Muscle of leg (tissue), 11 donors: ENCODE data around the gene DENND4B. TPM values are rescaled to one million over a fixed set of nuclear protein-coding genes. Genes with fewer than 3 reads are reported as not detected.

ENCODE experiments used
- DNase-seq: peaks from one replicate; pipeline ENCODE4 v3.0.0; 2013
- H3K27ac ChIP-seq: one replicate; pipeline ENCODE4 v1.5.1; 2013; ENCODE audit warnings: mild to moderate bottlenecking, low read length, control low read depth
- H3K27me3 ChIP-seq: one replicate; pipeline ENCODE4 v1.6.1; 2013; ENCODE audit warnings: low read length; ENCODE audit not compliant: control insufficient read depth, insufficient read depth
- H3K36me3 ChIP-seq: one replicate; pipeline ENCODE4 v1.6.1; 2013; ENCODE audit warnings: low read length; ENCODE audit not compliant: control insufficient read depth, insufficient read depth
- H3K4me1 ChIP-seq: one replicate; pipeline ENCODE4 v1.6.1; 2013; ENCODE audit warnings: low read length; ENCODE audit not compliant: control insufficient read depth, insufficient read depth
- H3K4me3 ChIP-seq: one replicate; pipeline ENCODE4 v1.5.1; 2013; ENCODE audit warnings: low read length, control low read depth
- H3K9me3 ChIP-seq: replicated peaks from 2 replicates; pipeline ENCODE4 v1.6.1; 2013; ENCODE audit warnings: low read depth, low read length; ENCODE audit not compliant: control insufficient read depth
- WGBS: methylation state at CpG from one replicate; pipeline ENCODE4 v1.1.5; 2013; ENCODE audit warnings: missing lambda C conversion rate; ENCODE audit not compliant: insufficient coverage; 5-methylcytosine and 5-hydroxymethylcytosine counted together
- polyA plus RNA-seq, 8 donors: library from polyadenylated mRNA; unstranded; fragments of 120-200 nt; gene quantifications; one replicate each; pipeline versions ENCODE4 v1.2.1 to v1.2.3, GENCODE V29; 2013; ENCODE audit warnings: inconsistent platforms in 1 of 8, low replicate concordance in 1 of 8; ENCODE audit not compliant: insufficient read length in 8 of 8, insufficient read depth in 1 of 8
- total RNA-seq: library from RNA; stranded (reverse); fragments of 120-200 nt; gene quantifications from one replicate; pipeline ENCODE4 v1.2.4, GENCODE V29; 2013

The DENND4B gene
- total and polyA plus RNA-seq, 9 donors: 11.8 to 35.7 (median 28.1) TPM

- no peaks in the 10 kb centered on the region for H3K27me3 ChIP-seq
- no peak overlapping the region for H3K27ac ChIP-seq
- H3K9me3 ChIP-seq: no peaks in the 10 kb centered on the region
- no peak for DNase-seq
- peaks cover 9% of the 10 kb centered on the region for H3K4me1 ChIP-seq
- no CpG with 5 or more reads among the region's 4 CpGs for WGBS
- H3K4me3 ChIP-seq: no peak overlapping the region
- peaks cover 4% of the 10 kb centered on the region for H3K36me3 ChIP-seq
These were observed 63.3 kb downstream of the DENND4B start for GRCh38 chr1:153883223-153883622.

GRCh38 chr1:153882296-153882912, 64.1 kb downstream of the DENND4B start:
- H3K27me3 ChIP-seq: no peaks in the 10 kb centered on the region
- peaks cover 9% of the 10 kb centered on the region for H3K4me1 ChIP-seq
- no peak for DNase-seq
- WGBS: 60% methylated on average over 1 of the region's 3 CpGs
- peaks cover 4% of the 10 kb centered on the region for H3K36me3 ChIP-seq
- peak overlapping the region; percentile 94 for H3K27ac ChIP-seq
- no peak overlapping the region for H3K4me3 ChIP-seq
- H3K9me3 ChIP-seq: no peaks in the 10 kb centered on the region

- Histone ChIP-seq H3K9me3 (no peaks in the 10 kb centered on the region), H3K27ac (peak overlapping the region; percentile 94), H3K4me1 (peaks cover 9% of the 10 kb centered on the region), H3K27me3 (no peaks in the 10 kb centered on the region), H3K4me3 (peak overlapping the region; percentile 39), H3K36me3 (peaks cover 4% of the 10 kb centered on the region)
- 17% methylated on average over 1 of the region's 9 CpGs for WGBS
- DNase-seq: peak; percentile 83
These were observed 64.8 kb downstream of the DENND4B start for GRCh38 chr1:153881751-153882150.

GRCh38 chr1:153880962-153881361, 65.6 kb downstream of the DENND4B start:
- peaks cover 9% of the 10 kb centered on the region for H3K4me1 ChIP-seq
- DNase-seq: peak; percentile 99
- peak overlapping the region; percentile 94 for H3K27ac ChIP-seq
- no peaks in the 10 kb centered on the region for H3K9me3 ChIP-seq
- peaks cover 4% of the 10 kb centered on the region for H3K36me3 ChIP-seq
- H3K27me3 ChIP-seq: no peaks in the 10 kb centered on the region
- no CpG with 5 or more reads among the region's 5 CpGs for WGBS
- peak overlapping the region; percentile 39 for H3K4me3 ChIP-seq

- H3K4me1 ChIP-seq: peaks cover 9% of the 10 kb centered on the region
- H3K27ac ChIP-seq: peak overlapping the region; percentile 94
- no peak for DNase-seq
- WGBS: 94% methylated on average over 2 of the region's 9 CpGs
- H3K9me3 ChIP-seq: no peaks in the 10 kb centered on the region
- peaks cover 5% of the 10 kb centered on the region for H3K36me3 ChIP-seq
- no peaks in the 10 kb centered on the region for H3K27me3 ChIP-seq
- H3K4me3 ChIP-seq: no peak overlapping the region
These were observed 66.5 kb downstream of the DENND4B start for GRCh38 chr1:153880024-153880423.

Other genes starting within 250 kb of the DENND4B start
- 28.5 TPM for gene INTS3, start 218.7 kb downstream of the DENND4B start, total RNA-seq
- gene INTS3, start 218.7 kb downstream of the DENND4B start, polyA plus RNA-seq: 10 to 100 TPM; 33.9 to 48.6 (median 39.3) TPM
- gene SLC27A3, start 171.3 kb downstream of the DENND4B start, total RNA-seq: 24.2 TPM
- 10 to 100 TPM; 17.7 to 32.7 (median 26.2) TPM for gene SLC27A3, start 171.3 kb downstream of the DENND4B start, polyA plus RNA-seq
- gene GATAD2B, start 23.7 kb downstream of the DENND4B start, total RNA-seq: 8.8 TPM
- gene GATAD2B, start 23.7 kb downstream of the DENND4B start, polyA plus RNA-seq: 10 to 100 TPM; 11.3 to 18.3 (median 14.2) TPM
- gene CRTC2, start 11.9 kb upstream of the DENND4B start, total RNA-seq: 7.0 TPM
- 10 to 100 TPM; 17.6 to 28.6 (median 22.5) TPM for gene CRTC2, start 11.9 kb upstream of the DENND4B start, polyA plus RNA-seq
- 44.4 TPM for gene SLC39A1, start 16.8 kb upstream of the DENND4B start, total RNA-seq
- 10 to 100 TPM; 33.0 to 59.2 (median 45.5) TPM for gene SLC39A1, start 16.8 kb upstream of the DENND4B start, polyA plus RNA-seq
- gene CREB3L4, start 21.2 kb upstream of the DENND4B start, total RNA-seq: 11.7 TPM
- 10 to 100 TPM in 6 of 8 donors, 1 to 10 TPM in 2; 9.4 to 15.0 (median 11.9) TPM for gene CREB3L4, start 21.2 kb upstream of the DENND4B start, polyA plus RNA-seq
- gene JTB, start 31.0 kb upstream of the DENND4B start, total RNA-seq: 105 TPM
- 10 to 100 TPM; 70.2 to 98.2 (median 85.0) TPM for gene JTB, start 31.0 kb upstream of the DENND4B start, polyA plus RNA-seq
- 21.5 TPM for gene RAB13, start 39.6 kb upstream of the DENND4B start, total RNA-seq
- gene RAB13, start 39.6 kb upstream of the DENND4B start, polyA plus RNA-seq: 100 to 1,000 TPM in 3 of 8 donors, 10 to 100 TPM in 5; 71.8 to 109 (median 85.8) TPM
- gene RPS27, start 44.0 kb upstream of the DENND4B start, total RNA-seq: 7,680 TPM
- gene RPS27, start 44.0 kb upstream of the DENND4B start, polyA plus RNA-seq: 1,000 to 10,000 TPM; 3,165 to 4,385 (median 3,796) TPM
- gene NUP210L, start 208.4 kb upstream of the DENND4B start, total RNA-seq: 0.04 TPM
- gene NUP210L, start 208.4 kb upstream of the DENND4B start, polyA plus RNA-seq: under 1 TPM in 4 of 8 donors, not detected in 4; 0.04 to 0.19 (median 0.11) TPM
- 281 TPM for gene TPM3, start 245.4 kb upstream of the DENND4B start, total RNA-seq
- gene TPM3, start 245.4 kb upstream of the DENND4B start, polyA plus RNA-seq: 1,000 to 10,000 TPM in 1 of 8 donors, 100 to 1,000 TPM in 7; 374 to 1,141 (median 473) TPM